Measurements from ENCODE around the gene SPCS2. TPM values are rescaled to one million over a fixed set of nuclear protein-coding genes. Genes with fewer than 3 reads are reported as not detected.
A peak's percentile ranks its signal among the peaks of the same experiment; 100 is the strongest.
"Not testable (repeated sequence)": the region's sequence is repeated elsewhere in the genome, so short reads cannot be mapped to it uniquely, and the experiment has no call there.

SPCS2 gene
- total and polyA plus RNA-seq, 4 donors, result 80.9 to 169 (median 129) TPM

- H3K4me1 ChIP-seq (ENCODE audit: control insufficient read depth in 5 of 5, insufficient read depth in 5 of 5, low read length in 5 of 5), result peaks cover 0 to 6% (median 3%) of the 10 kb centered on the region in 5 donors
- H3K27ac ChIP-seq (ENCODE audit: low read depth in 1 of 2, low read length in 1 of 2), result peak within 1 kb of the TSS; percentile 83 to 84
- peak within 1 kb of the TSS; percentile 69 to 95 for H3K9ac ChIP-seq (ENCODE audit: insufficient read depth in 1 of 2, low read length in 2 of 2)
- H3K9me3 ChIP-seq (ENCODE audit: control insufficient read depth in 4 of 4, insufficient read depth in 3 of 4, low read length in 3 of 4), result no peaks in the 10 kb centered on the region
- 1% methylated on average over 46 of the region's 46 CpGs for WGBS, 2 donors
- peak within 1 kb of the TSS; percentile 74 for H3K4me3 ChIP-seq
- ATAC-seq (ENCODE audit: insufficient read depth, low FRiP score) (peak; percentile 96), DNase-seq (peak; percentile 73 to 80 (median 76))
- H3K27me3 ChIP-seq (ENCODE audit: control insufficient read depth in 3 of 3, insufficient read depth in 3 of 3, low read length in 2 of 3), result no peaks in the 10 kb centered on the region
- TF ChIP-seq CTCF (IDR thresholded peaks at IDR 0.05; ENCODE audit: control extremely low read depth, extremely low read depth), result no peak
- H3K36me3 ChIP-seq (ENCODE audit: control insufficient read depth in 4 of 4, insufficient read depth in 4 of 4, low read length in 4 of 4), result peaks cover 0 to 1% (median 0%) of the 10 kb centered on the region in 4 donors
Observed at GRCh38 chr11:74988541-74989259, 39.6 kb downstream of the SPCS2 start, which contains the start of gene NEU3. Gene NEU3 (plus strand): TSS chr11:74988933. CDS start chr11:74989061, 128 bp downstream.

- TF ChIP-seq CTCF (IDR thresholded peaks at IDR 0.05; ENCODE audit: control extremely low read depth, extremely low read depth), result no peak
- peak in 1 of 3 donors; percentile 16 for DNase-seq
- H3K4me3 ChIP-seq, result peak overlapping the region; percentile 74
- H3K27me3 ChIP-seq (ENCODE audit: control insufficient read depth in 3 of 3, insufficient read depth in 3 of 3, low read length in 2 of 3), result no peaks in the 10 kb centered on the region
- H3K4me1 ChIP-seq (ENCODE audit: control insufficient read depth in 5 of 5, insufficient read depth in 5 of 5, low read length in 5 of 5), result peaks cover 0 to 6% (median 3%) of the 10 kb centered on the region in 5 donors
- H3K9ac ChIP-seq (ENCODE audit: insufficient read depth in 1 of 2, low read length in 2 of 2), result peak overlapping the region; percentile 69 to 95
- H3K36me3 ChIP-seq (ENCODE audit: control insufficient read depth in 4 of 4, insufficient read depth in 4 of 4, low read length in 4 of 4), result peaks cover 0 to under 1% (median 0%) of the 10 kb centered on the region in 4 donors
- ATAC-seq (ENCODE audit: insufficient read depth, low FRiP score), result no peak
- peak overlapping the region; percentile 83 to 84 for H3K27ac ChIP-seq (ENCODE audit: low read depth in 1 of 2, low read length in 1 of 2)
- H3K9me3 ChIP-seq (ENCODE audit: control insufficient read depth in 4 of 4, insufficient read depth in 3 of 4, low read length in 3 of 4), result no peaks in the 10 kb centered on the region
- WGBS, 2 donors, result 5% methylated on average over 8 of the region's 8 CpGs
Observed at GRCh38 chr11:74989260-74989638, 40.2 kb downstream of the SPCS2 start.

- ATAC-seq (ENCODE audit: insufficient read depth, low FRiP score), result not testable (repeated sequence)
- WGBS, 2 donors, result 57 to 73% methylated on average over 4 of the region's 4 CpGs
Observed at GRCh38 chr11:74990150-74990549, 41.1 kb downstream of the SPCS2 start.

GRCh38 chr11:74990941-74991340 is 41.9 kb downstream of the SPCS2 start:
- H3K9ac ChIP-seq (ENCODE audit: insufficient read depth in 1 of 2, low read length in 2 of 2), result no peak overlapping the region
- H3K9me3 ChIP-seq (ENCODE audit: control insufficient read depth in 4 of 4, insufficient read depth in 3 of 4, low read length in 3 of 4), result no peaks in the 10 kb centered on the region
- no peak overlapping the region for H3K27ac ChIP-seq (ENCODE audit: low read depth in 1 of 2, low read length in 1 of 2)
- WGBS, 2 donors, result 49 to 67% methylated on average over 1 of the region's 1 CpG
- H3K27me3 ChIP-seq (ENCODE audit: control insufficient read depth in 3 of 3, insufficient read depth in 3 of 3, low read length in 2 of 3), result no peaks in the 10 kb centered on the region
- DNase-seq (no peak), ATAC-seq (ENCODE audit: insufficient read depth, low FRiP score) (no peak)
- peaks cover 0 to 6% (median 3%) of the 10 kb centered on the region in 5 donors for H3K4me1 ChIP-seq (ENCODE audit: control insufficient read depth in 5 of 5, insufficient read depth in 5 of 5, low read length in 5 of 5)
- H3K4me3 ChIP-seq, result no peak overlapping the region
- H3K36me3 ChIP-seq (ENCODE audit: control insufficient read depth in 4 of 4, insufficient read depth in 4 of 4, low read length in 4 of 4), result peaks cover 4 to 9% (median 5%) of the 10 kb centered on the region in 4 donors
- TF ChIP-seq CTCF (IDR thresholded peaks at IDR 0.05; ENCODE audit: control extremely low read depth, extremely low read depth), result no peak

More at GRCh38 chr11:74990150-74990549, 41.1 kb downstream of the SPCS2 start:
- H3K36me3 ChIP-seq (ENCODE audit: control insufficient read depth in 4 of 4, insufficient read depth in 4 of 4, low read length in 4 of 4); H3K9ac ChIP-seq (ENCODE audit: insufficient read depth in 1 of 2, low read length in 2 of 2); H3K9me3 ChIP-seq (ENCODE audit: control insufficient read depth in 4 of 4, insufficient read depth in 3 of 4, low read length in 3 of 4); DNase-seq; H3K27ac ChIP-seq (ENCODE audit: low read depth in 1 of 2, low read length in 1 of 2); H3K27me3 ChIP-seq (ENCODE audit: control insufficient read depth in 3 of 3, insufficient read depth in 3 of 3, low read length in 2 of 3); H3K4me3 ChIP-seq; H3K4me1 ChIP-seq (ENCODE audit: control insufficient read depth in 5 of 5, insufficient read depth in 5 of 5, low read length in 5 of 5): not testable (repeated sequence)
